Measurements from ENCODE around the gene KNDC1.
A peak's percentile ranks its signal among the peaks of the same experiment; 100 is the strongest.
"Not testable (repeated sequence)": the region's sequence is repeated elsewhere in the genome, so short reads cannot be mapped to it uniquely, and the experiment has no call there.

The KNDC1 gene

DNA sequence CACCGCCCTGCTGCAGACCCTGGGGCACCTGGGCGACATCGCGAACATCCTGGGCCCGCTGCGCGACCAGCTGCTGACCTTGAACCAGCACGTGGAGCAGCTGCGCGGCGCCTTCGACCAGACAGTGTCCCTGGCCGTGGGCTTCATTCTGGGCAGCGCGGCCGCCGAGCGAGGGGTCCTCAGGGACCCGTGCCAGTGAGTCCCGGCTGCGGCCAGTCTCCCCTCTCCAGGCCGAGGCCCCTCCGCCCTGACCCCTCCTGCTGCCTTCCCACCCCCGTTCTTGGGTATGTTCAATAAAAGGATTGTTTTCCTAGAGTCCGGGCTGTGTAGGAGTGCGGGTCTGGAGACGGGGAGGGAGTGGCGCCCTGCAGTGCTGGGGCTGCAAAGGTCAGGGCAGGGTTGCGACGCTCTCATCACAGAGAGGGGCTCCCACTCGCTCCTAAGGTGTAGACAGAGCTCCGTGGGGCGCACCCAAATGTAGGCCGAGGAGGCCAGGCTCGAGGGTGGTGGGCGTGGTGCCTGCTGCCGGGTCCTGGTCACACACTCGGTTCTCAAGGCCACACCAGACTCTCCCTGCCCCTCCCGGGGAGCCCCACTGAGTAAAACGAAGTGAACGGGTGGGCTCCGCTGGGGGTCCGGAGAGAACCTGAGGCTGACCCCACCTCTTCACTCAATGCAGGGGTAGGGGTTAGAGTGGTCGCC lies 71.4 kb downstream of the KNDC1 start:
- Mint-ChIP-seq H3K9me3 (no peaks in the 10 kb centered on the region), H3K4me1 (peaks cover 26% of the 10 kb centered on the region), H3K27ac (no peak overlapping the region), H3K27me3 (peaks cover 89% of the 10 kb centered on the region), H3K4me3 (peak overlapping the region; percentile 69), H3K36me3 (no peaks in the 10 kb centered on the region)
- no peak for ATAC-seq

DNA sequence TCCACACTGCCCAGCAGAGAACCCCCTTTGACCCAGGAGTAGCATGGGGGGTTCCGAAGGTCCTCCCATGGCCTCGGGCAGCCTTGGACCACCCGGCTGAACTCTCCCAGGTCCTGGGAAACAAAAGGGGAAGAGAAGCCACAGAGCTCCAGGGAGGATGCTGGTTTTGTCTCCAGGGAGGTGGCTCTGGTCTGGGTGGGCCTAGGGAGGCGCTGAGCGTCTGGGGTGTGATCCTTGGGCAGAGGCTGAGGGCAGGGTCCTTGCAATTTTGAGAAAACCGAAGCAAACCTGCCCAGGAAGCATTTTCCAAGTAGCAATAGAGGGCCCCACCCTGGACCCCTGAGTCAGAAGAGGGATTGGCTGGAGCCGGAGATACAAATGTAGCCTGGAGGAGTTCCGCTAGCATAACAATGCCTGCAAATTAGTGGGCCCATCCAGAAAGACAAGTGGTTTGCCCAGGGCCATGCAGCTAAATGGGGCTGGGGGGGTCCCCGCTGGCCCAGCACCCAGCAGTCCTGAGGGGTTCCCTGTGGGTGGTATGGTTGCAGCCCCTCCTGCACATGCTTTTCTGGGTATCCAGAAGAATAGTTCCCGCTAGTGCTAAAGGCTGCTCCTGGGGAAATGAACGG lies 72.0 kb downstream of the KNDC1 start:
- Mint-ChIP-seq H3K4me1 (peaks cover 19% of the 10 kb centered on the region), H3K36me3 (no peaks in the 10 kb centered on the region), H3K9me3 (no peaks in the 10 kb centered on the region), H3K27ac (no peak overlapping the region), H3K27me3 (peaks cover 84% of the 10 kb centered on the region), H3K4me3 (no peak overlapping the region)
- ATAC-seq: no peak

DNA sequence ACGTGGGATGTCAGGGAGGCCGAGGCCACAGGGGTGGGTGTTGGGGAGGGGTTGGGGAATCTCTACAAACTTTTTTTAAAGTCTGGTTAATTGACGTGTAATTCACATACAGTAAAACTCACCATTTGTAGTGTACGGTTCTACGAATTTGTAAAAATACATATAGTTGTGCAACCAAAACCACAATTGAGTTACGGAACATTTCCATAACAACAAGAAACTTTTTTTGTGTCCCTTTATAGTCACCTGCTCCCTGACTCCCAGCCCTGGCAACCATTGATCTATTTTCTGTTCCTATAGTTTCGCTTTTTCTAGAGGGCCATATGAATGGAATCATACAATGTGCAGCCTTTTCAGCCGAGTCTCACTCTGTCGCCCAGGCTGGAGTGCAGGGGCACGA lies 74.8 kb downstream of the KNDC1 start:
- Mint-ChIP-seq H3K27ac (peak overlapping the region; percentile 57), H3K4me1 (peaks cover 30% of the 10 kb centered on the region), H3K27me3 (peaks cover 84% of the 10 kb centered on the region), H3K4me3 (peak overlapping the region; percentile 69)
- H3K9me3 Mint-ChIP-seq, H3K36me3 Mint-ChIP-seq, ATAC-seq: not testable (repeated sequence)

DNA sequence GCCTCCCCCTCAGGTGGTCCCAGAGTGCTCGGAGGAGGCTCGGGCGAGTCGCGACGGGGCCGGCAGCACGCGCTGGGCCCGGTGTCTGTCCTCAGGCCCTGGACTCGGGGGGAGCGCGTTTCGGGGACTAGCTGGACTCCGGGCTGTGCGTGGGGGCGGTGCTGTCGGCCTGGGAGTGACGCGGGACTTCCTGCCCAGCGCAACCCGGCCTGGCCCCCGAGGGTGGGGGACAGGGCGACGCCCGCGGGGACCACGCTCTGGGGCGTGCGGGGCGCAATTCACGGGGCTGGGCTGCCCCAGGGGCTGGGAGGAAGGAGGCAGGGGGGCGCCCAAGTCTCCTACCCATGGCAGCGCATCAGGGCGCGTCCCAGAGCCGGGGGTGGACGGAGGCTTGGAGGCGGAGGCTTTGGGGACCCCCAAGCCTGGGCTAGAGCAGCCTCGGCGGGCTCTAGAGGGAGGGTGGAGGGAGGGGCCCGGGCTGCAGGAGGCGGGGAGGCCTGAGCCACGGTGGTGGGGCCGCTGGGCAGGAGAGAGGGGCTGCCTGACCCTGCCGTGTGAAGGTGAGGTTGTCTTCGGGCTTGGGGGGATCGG lies 75.3 kb downstream of the KNDC1 start:
- Mint-ChIP-seq H3K4me1 (peaks cover 30% of the 10 kb centered on the region), H3K36me3 (no peaks in the 10 kb centered on the region), H3K9me3 (no peaks in the 10 kb centered on the region), H3K27me3 (peaks cover 85% of the 10 kb centered on the region), H3K4me3 (peak overlapping the region; percentile 69), H3K27ac (peak overlapping the region; percentile 57)
- ATAC-seq: no peak

DNA sequence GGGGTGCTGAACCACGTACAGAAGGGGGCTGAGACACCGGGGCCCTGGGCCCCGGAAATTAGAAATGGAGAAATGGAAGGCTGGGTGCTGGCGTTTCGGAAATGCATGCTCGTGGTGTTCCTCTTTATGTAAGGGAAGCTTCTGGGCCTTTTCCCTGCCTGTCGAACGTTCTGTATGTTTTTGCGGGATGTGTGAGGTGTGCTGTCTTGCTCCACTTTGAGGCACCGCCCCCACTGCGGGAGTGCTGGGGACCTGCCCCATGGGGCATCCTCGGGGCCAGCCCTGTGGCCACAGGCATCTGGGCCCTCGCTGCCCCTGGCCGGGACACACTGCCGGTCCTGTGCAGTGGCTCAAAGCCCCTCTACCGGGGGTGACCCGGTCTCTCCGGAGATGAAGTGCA lies 75.9 kb downstream of the KNDC1 start:
- Mint-ChIP-seq H3K9me3 (no peaks in the 10 kb centered on the region), H3K4me3 (peak overlapping the region; percentile 41), H3K27ac (peak overlapping the region; percentile 46), H3K27me3 (peaks cover 82% of the 10 kb centered on the region), H3K4me1 (peaks cover 36% of the 10 kb centered on the region), H3K36me3 (no peaks in the 10 kb centered on the region)
- no peak for ATAC-seq

DNA sequence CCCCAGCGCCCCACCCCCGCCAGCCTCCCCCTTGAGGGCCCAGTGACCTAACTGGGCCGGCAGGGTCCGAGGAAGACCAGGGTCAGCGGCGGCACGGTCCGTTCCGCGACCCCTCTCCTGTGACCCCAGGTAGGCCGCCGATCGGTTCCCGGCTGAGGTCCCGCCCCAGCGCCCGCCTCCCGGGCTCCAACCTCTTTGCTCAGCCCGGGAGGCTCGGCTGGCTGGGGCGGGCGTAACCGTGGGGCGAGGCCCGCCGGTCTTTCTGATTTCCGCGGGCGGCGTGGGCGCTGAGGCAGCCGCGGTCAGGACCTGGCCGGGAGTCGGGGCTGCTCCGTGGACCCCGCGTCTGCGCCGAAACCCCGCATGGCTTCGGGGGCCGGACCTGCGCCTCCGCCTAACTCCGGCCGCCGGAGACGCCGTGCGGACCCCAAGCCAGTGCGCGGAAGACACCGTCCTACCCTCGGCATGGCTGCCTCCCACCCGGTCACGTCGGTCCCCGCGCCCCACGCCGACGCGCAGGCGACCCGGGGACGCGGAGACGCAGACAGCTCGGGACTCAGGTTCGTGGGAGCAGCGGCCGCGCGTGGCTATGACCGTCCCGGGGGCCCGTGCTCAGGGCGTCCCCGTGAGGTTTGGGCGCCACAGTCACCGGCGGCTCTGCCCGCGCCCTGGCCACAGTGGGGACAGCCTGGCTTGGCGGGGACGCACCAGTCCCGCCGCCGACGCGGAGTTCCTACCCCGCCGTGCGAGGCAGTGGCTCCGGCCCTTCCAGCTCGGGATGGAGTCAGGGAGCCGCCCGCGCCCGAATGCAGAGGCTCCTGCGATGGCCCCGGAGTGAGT lies 76.6 kb downstream of the KNDC1 start:
- ATAC-seq: no peak
- Mint-ChIP-seq H3K27ac (no peak overlapping the region), H3K4me3 (no peak overlapping the region), H3K4me1 (peaks cover 43% of the 10 kb centered on the region), H3K27me3 (peaks cover 75% of the 10 kb centered on the region), H3K9me3 (no peaks in the 10 kb centered on the region), H3K36me3 (no peaks in the 10 kb centered on the region)

DNA sequence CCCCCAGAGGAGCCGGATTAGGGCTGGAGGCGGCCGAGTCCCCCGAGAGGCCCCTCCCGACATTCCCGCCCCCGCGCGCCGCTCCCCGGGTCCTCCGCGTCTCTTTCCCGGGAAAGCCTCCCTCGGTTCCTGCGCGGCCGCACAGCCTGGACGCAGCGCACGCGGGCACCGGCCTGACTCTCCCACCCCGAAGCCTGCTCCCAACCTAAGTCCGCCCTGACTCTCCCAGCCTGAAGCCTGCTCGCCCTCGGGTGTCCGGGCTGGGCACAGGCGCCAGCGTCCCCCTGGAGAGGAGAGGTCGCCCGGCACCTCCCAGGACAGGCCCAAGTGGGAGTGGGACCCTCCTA lies 77.2 kb downstream of the KNDC1 start:
- H3K27ac Mint-ChIP-seq: no peak overlapping the region

DNA sequence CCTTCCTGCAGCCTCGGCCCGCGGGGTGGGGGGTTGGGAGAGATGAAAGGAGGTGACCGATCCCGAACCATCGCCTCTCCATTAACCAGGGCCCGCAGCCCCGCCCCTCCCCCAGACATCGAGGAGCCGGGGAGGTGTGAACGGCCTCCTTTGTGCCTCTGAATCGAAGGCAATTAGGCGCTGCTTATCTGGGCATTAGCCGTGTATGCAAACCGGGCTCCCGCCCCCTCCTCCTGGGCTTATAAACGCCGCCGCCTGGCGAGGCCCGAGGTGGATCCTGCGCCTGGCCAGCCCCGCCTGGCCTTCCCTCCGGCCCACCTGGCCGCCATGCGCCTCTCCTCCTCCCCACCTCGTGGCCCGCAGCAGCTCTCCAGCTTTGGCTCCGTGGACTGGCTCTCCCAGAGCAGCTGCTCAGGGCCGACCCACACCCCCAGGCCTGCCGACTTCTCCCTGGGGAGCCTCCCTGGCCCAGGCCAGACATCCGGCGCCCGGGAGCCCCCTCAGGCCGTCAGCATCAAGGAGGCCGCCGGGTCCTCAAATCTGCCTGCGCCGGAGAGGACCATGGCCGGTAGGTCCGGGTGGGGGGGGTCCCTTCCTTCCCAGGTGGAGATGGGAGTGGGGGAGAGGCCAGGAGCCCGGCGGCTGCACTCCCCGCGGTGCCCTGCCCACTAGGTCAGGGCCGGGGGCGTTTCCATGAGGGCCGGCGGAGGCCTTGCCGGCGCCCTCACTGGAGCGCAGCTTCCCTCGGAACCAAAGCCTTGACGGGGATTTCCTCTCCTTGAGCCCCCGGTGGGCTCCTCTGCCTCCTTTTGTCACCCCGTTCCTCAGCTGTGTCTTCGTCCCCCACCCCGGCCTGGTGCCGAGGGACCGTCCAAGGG lies 77.8 kb downstream of the KNDC1 start, which contains the start of gene VENTX:
Gene VENTX (plus strand): TSS at position 268 of the 878 bp plus-strand sequence. CDS start 60 bp downstream, at position 328.
- Mint-ChIP-seq H3K36me3 (no peaks in the 10 kb centered on the region), H3K27ac (no peak within 1 kb of the TSS), H3K27me3 (peaks cover 63% of the 10 kb centered on the region), H3K4me1 (peaks cover 55% of the 10 kb centered on the region), H3K4me3 (peak within 1 kb of the TSS; percentile 46), H3K9me3 (no peaks in the 10 kb centered on the region)
- ATAC-seq: no peak

More for the DNA sequence above, 77.2 kb downstream of the KNDC1 start:
- Mint-ChIP-seq H3K4me3 (peak overlapping the region; percentile 46), H3K4me1 (peaks cover 49% of the 10 kb centered on the region), H3K9me3 (no peaks in the 10 kb centered on the region), H3K36me3 (no peaks in the 10 kb centered on the region), H3K27me3 (peaks cover 69% of the 10 kb centered on the region)
- ATAC-seq: no peak

DNA sequence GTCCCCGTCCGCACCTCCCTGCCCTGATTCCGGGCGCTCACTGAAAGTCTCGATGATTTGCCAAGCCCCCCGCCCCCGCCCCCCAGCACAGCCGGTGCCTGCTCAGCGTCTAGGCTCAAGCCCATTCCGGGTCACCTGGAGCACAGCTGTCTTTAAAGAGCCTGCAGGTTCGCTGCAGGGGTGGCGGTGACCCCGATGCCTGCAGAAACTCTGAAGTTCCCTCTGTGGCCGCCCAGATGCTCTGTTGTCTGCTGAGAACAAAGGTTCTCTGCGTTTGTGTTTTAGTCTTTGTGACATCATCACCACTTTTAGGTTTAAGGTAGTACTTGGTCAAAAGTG lies 78.4 kb downstream of the KNDC1 start:
- ATAC-seq: no peak
- H3K9me3 Mint-ChIP-seq: no peaks in the 10 kb centered on the region
- H3K4me3 Mint-ChIP-seq: no peak overlapping the region
- H3K4me1 Mint-ChIP-seq: peaks cover 60% of the 10 kb centered on the region
- H3K27me3 Mint-ChIP-seq: peaks cover 57% of the 10 kb centered on the region
- H3K36me3 Mint-ChIP-seq: no peaks in the 10 kb centered on the region
- H3K27ac Mint-ChIP-seq: no peak overlapping the region

DNA sequence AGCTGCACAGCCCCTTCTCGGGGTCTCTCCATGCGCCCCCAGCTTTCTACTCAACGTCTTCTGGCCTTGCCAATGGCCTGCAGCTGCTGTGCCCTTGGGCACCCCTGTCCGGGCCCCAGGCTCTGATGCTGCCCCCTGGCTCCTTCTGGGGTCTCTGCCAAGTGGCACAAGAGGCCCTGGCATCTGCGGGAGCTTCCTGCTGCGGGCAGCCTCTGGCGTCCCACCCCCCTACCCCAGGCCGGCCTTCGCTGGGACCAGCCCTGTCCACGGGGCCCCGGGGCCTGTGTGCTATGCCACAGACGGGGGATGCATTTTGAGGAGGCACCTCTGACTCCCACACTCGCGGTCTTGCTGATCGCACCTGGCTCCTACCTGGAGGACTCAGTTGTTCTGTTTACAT lies 80.0 kb downstream of the KNDC1 start:
- ATAC-seq: no peak
- H3K4me1 Mint-ChIP-seq: peaks cover 58% of the 10 kb centered on the region
- no peaks in the 10 kb centered on the region for H3K9me3 Mint-ChIP-seq
- no peak overlapping the region for H3K27ac Mint-ChIP-seq
- peaks cover 42% of the 10 kb centered on the region for H3K27me3 Mint-ChIP-seq
- H3K36me3 Mint-ChIP-seq: no peaks in the 10 kb centered on the region
- no peak overlapping the region for H3K4me3 Mint-ChIP-seq

DNA sequence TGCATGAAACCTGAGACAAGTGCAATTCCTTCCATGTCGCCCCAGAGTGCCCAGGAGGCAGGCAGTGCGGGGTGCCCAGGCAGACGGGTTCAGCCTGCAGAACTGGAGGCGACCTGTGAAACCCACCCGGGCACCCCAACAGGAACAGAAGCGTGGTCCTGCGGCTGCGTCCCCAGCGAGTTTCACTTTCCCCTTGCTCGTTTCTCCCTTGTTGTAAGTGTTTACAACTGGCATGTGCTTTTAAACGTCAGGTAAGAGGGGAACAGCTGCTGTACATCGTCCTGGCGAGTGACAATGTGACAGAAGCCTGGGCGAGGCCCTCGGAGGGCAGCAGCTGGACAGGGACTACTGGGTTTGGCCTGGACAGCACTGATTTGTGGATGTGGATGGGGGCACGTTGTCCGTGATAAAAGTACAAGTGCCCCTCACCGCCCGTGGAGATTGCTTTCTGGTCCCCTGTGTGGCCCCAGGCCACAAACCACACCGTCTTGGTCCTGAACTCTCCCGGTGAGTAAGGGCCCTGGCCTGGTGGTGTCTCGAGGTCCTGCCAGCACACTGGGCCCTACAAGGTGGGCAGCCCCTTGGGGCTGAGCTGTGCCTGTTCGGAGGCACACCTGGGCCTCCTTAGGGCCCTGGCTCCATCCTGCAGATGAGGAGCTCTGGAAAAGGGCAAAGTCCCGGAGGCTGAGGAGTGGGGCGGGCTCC lies 81.6 kb downstream of the KNDC1 start:
- Mint-ChIP-seq H3K9me3 (no peaks in the 10 kb centered on the region), H3K27me3 (peaks cover 30% of the 10 kb centered on the region), H3K27ac (peak overlapping the region; percentile 6), H3K4me1 (peaks cover 47% of the 10 kb centered on the region), H3K36me3 (no peaks in the 10 kb centered on the region), H3K4me3 (peak overlapping the region; percentile 57)
- ATAC-seq: peak; percentile 54

DNA sequence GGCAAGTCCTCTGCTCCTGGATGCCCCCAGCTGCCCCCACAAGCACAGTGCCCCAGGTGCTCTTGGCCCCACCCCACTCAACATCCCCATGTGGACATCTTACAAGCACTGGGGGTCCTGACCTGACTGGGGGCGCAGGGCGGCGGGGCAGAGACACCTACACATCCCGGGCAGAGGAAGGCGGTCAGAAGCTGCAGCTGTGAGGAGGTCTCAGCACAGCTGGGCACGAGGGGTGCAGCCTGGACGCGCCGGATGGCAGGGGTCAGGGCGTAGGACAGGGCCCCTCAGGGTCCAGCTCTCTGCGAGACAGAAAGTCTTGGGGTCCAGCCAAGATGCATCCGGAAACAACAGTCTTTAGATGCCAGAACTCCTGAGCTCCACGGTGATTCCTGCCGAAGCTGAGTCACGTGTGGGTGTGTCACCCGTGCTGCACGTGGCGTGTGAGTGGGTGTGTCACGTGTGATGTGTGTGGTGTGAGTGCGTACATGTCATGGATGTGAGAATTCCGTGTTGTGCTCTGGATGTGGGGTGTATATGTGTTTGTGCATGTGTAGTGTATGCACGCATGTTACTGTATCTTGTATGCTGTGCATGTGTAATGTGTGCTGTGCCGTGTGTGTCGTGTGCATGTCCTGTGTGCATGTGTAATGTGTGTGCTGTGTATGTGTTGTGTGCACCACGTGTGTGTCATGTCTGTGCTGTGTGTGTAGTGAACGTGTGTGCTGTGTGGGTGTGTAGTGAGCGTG lies 82.8 kb downstream of the KNDC1 start:
- peaks cover 46% of the 10 kb centered on the region for H3K4me1 Mint-ChIP-seq
- no peak overlapping the region for H3K27ac Mint-ChIP-seq
- H3K4me3 Mint-ChIP-seq: peak overlapping the region; percentile 45
- peaks cover 32% of the 10 kb centered on the region for H3K27me3 Mint-ChIP-seq
- no peak for ATAC-seq
- H3K36me3 Mint-ChIP-seq: no peaks in the 10 kb centered on the region
- no peaks in the 10 kb centered on the region for H3K9me3 Mint-ChIP-seq

DNA sequence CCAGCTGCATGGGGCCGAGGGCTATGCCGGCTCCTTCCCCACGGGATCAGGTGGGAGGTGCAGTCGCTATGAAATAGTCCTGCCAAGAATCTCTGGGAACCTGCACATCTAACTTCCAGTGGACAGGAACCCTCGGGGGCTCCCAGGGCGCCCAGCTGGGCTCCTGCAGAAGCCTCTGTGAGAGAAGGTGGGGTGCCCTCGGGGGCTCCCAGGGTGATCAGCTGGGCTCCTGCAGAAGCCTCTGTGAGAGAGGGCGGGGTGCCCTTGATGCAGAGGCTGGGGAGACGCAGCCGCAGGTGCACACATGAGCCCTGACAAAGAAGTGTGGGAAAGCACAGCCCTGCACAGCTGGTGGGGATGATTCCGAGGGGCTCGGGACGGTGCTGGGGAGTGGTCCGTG lies 83.6 kb downstream of the KNDC1 start:
- Mint-ChIP-seq H3K27me3 (peaks cover 28% of the 10 kb centered on the region), H3K36me3 (no peaks in the 10 kb centered on the region), H3K4me1 (peaks cover 46% of the 10 kb centered on the region), H3K9me3 (no peaks in the 10 kb centered on the region), H3K4me3 (no peak overlapping the region), H3K27ac (no peak overlapping the region)
- ATAC-seq: no peak
